DMS153 treated with DMSO at 0.1 percent for 48 hours (cell line): ENCODE data around the gene KCNJ6.

Experiments used
- DNase-seq: peaks from one replicate; lab custom pipeline; 2025; ENCODE audit not compliant: unreplicated experiment; lab: John Stamatoyannopoulos, UW

The KCNJ6 gene

GRCh38 chr21:37827913-37828312, 88.3 kb downstream of the KCNJ6 start:
- DNase-seq, result no peak

GRCh38 chr21:37821786-37822450, 94.3 kb downstream of the KCNJ6 start:
- DNase-seq, result no peak

- no peak for DNase-seq
Measured at GRCh38 chr21:37821092-37821491, 95.2 kb downstream of the KCNJ6 start.

- no peak for DNase-seq
Measured at GRCh38 chr21:37819372-37819771, 96.9 kb downstream of the KCNJ6 start.

GRCh38 chr21:37817242-37817641, 99.0 kb downstream of the KCNJ6 start:
- DNase-seq, result no peak

- no peak for DNase-seq
Measured at GRCh38 chr21:37815893-37816292, 100.4 kb downstream of the KCNJ6 start.

- DNase-seq, result no peak
Measured at GRCh38 chr21:37811711-37812110, 104.5 kb downstream of the KCNJ6 start.

- no peak for DNase-seq
Measured at GRCh38 chr21:37808261-37808660, 108.0 kb downstream of the KCNJ6 start.

GRCh38 chr21:37805266-37805665, 111.0 kb downstream of the KCNJ6 start:
- DNase-seq, result no peak

GRCh38 chr21:37804001-37804400, 112.3 kb downstream of the KCNJ6 start:
- no peak for DNase-seq

GRCh38 chr21:37803101-37803651, 113.1 kb downstream of the KCNJ6 start:
- DNase-seq, result no peak

GRCh38 chr21:37800456-37801061, 115.7 kb downstream of the KCNJ6 start:
- DNase-seq, result no peak

GRCh38 chr21:37800057-37800455, 116.2 kb downstream of the KCNJ6 start:
- DNase-seq, result no peak

GRCh38 chr21:37799211-37800056, 116.8 kb downstream of the KCNJ6 start:
- DNase-seq, result no peak

- no peak for DNase-seq
Measured at GRCh38 chr21:37797403-37797802, 118.9 kb downstream of the KCNJ6 start.

GRCh38 chr21:37796011-37796410, 120.2 kb downstream of the KCNJ6 start:
- DNase-seq, result no peak

GRCh38 chr21:37793660-37794059, 122.6 kb downstream of the KCNJ6 start:
- no peak for DNase-seq

- no peak for DNase-seq
Measured at GRCh38 chr21:37792046-37792445, 124.2 kb downstream of the KCNJ6 start.

- no peak for DNase-seq
Measured at GRCh38 chr21:37790905-37791304, 125.4 kb downstream of the KCNJ6 start.

GRCh38 chr21:37788503-37788902, 127.8 kb downstream of the KCNJ6 start:
- no peak for DNase-seq

- no peak for DNase-seq
Measured at GRCh38 chr21:37787456-37787855, 128.8 kb downstream of the KCNJ6 start.
